ENCODE measurements around the gene ARHGAP1.

Gene ARHGAP1

GRCh38 chr11:46640036-46640788, 60.2 kb downstream of the ARHGAP1 start:
- no CpG with 5 or more reads among the region's 6 CpGs for WGBS (ENCODE audit: insufficient coverage, insufficient read length)
- no peak for DNase-seq (ENCODE audit: low read depth, low spot score)
- no peaks in the 10 kb centered on the region for H3K36me3 ChIP-seq (ENCODE audit: control insufficient read depth, insufficient read depth, low read length)
- no peak overlapping the region for H3K27ac ChIP-seq (ENCODE audit: low read length)
- no peaks in the 10 kb centered on the region for H3K4me1 ChIP-seq (ENCODE audit: control insufficient read depth, insufficient read depth, low read length)
- no peaks in the 10 kb centered on the region for H3K27me3 ChIP-seq (ENCODE audit: control insufficient read depth, insufficient read depth, low read length)
- no peak overlapping the region for H3K4me3 ChIP-seq (ENCODE audit: low read length)
- no peaks in the 10 kb centered on the region for H3K9me3 ChIP-seq (ENCODE audit: control insufficient read depth, insufficient read depth, low read length)

- Histone ChIP-seq H3K9me3 (ENCODE audit: control insufficient read depth, insufficient read depth, low read length) (no peaks in the 10 kb centered on the region), H3K4me1 (ENCODE audit: control insufficient read depth, insufficient read depth, low read length) (no peaks in the 10 kb centered on the region), H3K36me3 (ENCODE audit: control insufficient read depth, insufficient read depth, low read length) (no peaks in the 10 kb centered on the region), H3K4me3 (ENCODE audit: low read length) (no peak overlapping the region), H3K27me3 (ENCODE audit: control insufficient read depth, insufficient read depth, low read length) (no peaks in the 10 kb centered on the region), H3K27ac (ENCODE audit: low read length) (no peak overlapping the region)
- no CpG with 5 or more reads among the region's 7 CpGs for WGBS (ENCODE audit: insufficient coverage, insufficient read length)
- no peak for DNase-seq (ENCODE audit: low read depth, low spot score)
Observed at GRCh38 chr11:46639197-46639839, 61.1 kb downstream of the ARHGAP1 start.

GRCh38 chr11:46637546-46637945, 62.9 kb downstream of the ARHGAP1 start:
- Histone ChIP-seq H3K27me3 (ENCODE audit: control insufficient read depth, insufficient read depth, low read length) (no peaks in the 10 kb centered on the region), H3K4me1 (ENCODE audit: control insufficient read depth, insufficient read depth, low read length) (no peaks in the 10 kb centered on the region), H3K36me3 (ENCODE audit: control insufficient read depth, insufficient read depth, low read length) (no peaks in the 10 kb centered on the region), H3K27ac (ENCODE audit: low read length) (no peak overlapping the region), H3K4me3 (ENCODE audit: low read length) (no peak overlapping the region), H3K9me3 (ENCODE audit: control insufficient read depth, insufficient read depth, low read length) (no peaks in the 10 kb centered on the region)
- no CpG with 5 or more reads among the region's 5 CpGs for WGBS (ENCODE audit: insufficient coverage, insufficient read length)
- no peak for DNase-seq (ENCODE audit: low read depth, low spot score)

- Histone ChIP-seq H3K27ac (ENCODE audit: low read length) (no peak overlapping the region), H3K4me1 (ENCODE audit: control insufficient read depth, insufficient read depth, low read length) (no peaks in the 10 kb centered on the region), H3K9me3 (ENCODE audit: control insufficient read depth, insufficient read depth, low read length) (no peaks in the 10 kb centered on the region), H3K36me3 (ENCODE audit: control insufficient read depth, insufficient read depth, low read length) (0 out of 2 replicates have a peak, but pooled peaks cover 4% of the 10 kb centered on the region), H3K27me3 (ENCODE audit: control insufficient read depth, insufficient read depth, low read length) (no peaks in the 10 kb centered on the region), H3K4me3 (ENCODE audit: low read length) (no peak overlapping the region)
- DNase-seq (ENCODE audit: low read depth, low spot score): no peak
- no CpG with 5 or more reads among the region's 5 CpGs for WGBS (ENCODE audit: insufficient coverage, insufficient read length)
Observed at GRCh38 chr11:46635557-46636139, 64.8 kb downstream of the ARHGAP1 start.

GRCh38 chr11:46633291-46634217, 66.9 kb downstream of the ARHGAP1 start:
- H3K27ac ChIP-seq (ENCODE audit: low read length): no peak overlapping the region
- H3K36me3 ChIP-seq (ENCODE audit: control insufficient read depth, insufficient read depth, low read length): 0 out of 2 replicates have a peak, but pooled peaks cover 4% of the 10 kb centered on the region
- no peak overlapping the region for H3K4me3 ChIP-seq (ENCODE audit: low read length)
- no CpG with 5 or more reads among the region's 22 CpGs for WGBS (ENCODE audit: insufficient coverage, insufficient read length)
- DNase-seq (ENCODE audit: low read depth, low spot score): no peak
- no peaks in the 10 kb centered on the region for H3K4me1 ChIP-seq (ENCODE audit: control insufficient read depth, insufficient read depth, low read length)
- no peaks in the 10 kb centered on the region for H3K9me3 ChIP-seq (ENCODE audit: control insufficient read depth, insufficient read depth, low read length)
- no peaks in the 10 kb centered on the region for H3K27me3 ChIP-seq (ENCODE audit: control insufficient read depth, insufficient read depth, low read length)

GRCh38 chr11:46632502-46632901, 67.9 kb downstream of the ARHGAP1 start:
- no CpG with 5 or more reads among the region's 1 CpG for WGBS (ENCODE audit: insufficient coverage, insufficient read length)
- no peaks in the 10 kb centered on the region for H3K9me3 ChIP-seq (ENCODE audit: control insufficient read depth, insufficient read depth, low read length)
- no peaks in the 10 kb centered on the region for H3K4me1 ChIP-seq (ENCODE audit: control insufficient read depth, insufficient read depth, low read length)
- H3K27ac ChIP-seq (ENCODE audit: low read length): no peak overlapping the region
- no peak overlapping the region for H3K4me3 ChIP-seq (ENCODE audit: low read length)
- DNase-seq (ENCODE audit: low read depth, low spot score): no peak
- H3K27me3 ChIP-seq (ENCODE audit: control insufficient read depth, insufficient read depth, low read length): no peaks in the 10 kb centered on the region
- H3K36me3 ChIP-seq (ENCODE audit: control insufficient read depth, insufficient read depth, low read length): 0 out of 2 replicates have a peak, but pooled peaks cover 4% of the 10 kb centered on the region

- no peak overlapping the region for H3K4me3 ChIP-seq (ENCODE audit: low read length)
- no peak for DNase-seq (ENCODE audit: low read depth, low spot score)
- H3K27me3 ChIP-seq (ENCODE audit: control insufficient read depth, insufficient read depth, low read length): no peaks in the 10 kb centered on the region
- H3K36me3 ChIP-seq (ENCODE audit: control insufficient read depth, insufficient read depth, low read length): 0 out of 2 replicates have a peak, but pooled peaks cover 4% of the 10 kb centered on the region
- H3K27ac ChIP-seq (ENCODE audit: low read length): no peak overlapping the region
- no peaks in the 10 kb centered on the region for H3K9me3 ChIP-seq (ENCODE audit: control insufficient read depth, insufficient read depth, low read length)
- no peaks in the 10 kb centered on the region for H3K4me1 ChIP-seq (ENCODE audit: control insufficient read depth, insufficient read depth, low read length)
- WGBS (ENCODE audit: insufficient coverage, insufficient read length): no CpG with 5 or more reads among the region's 2 CpGs
Observed at GRCh38 chr11:46631676-46632075, 68.7 kb downstream of the ARHGAP1 start.

GRCh38 chr11:46630237-46630636, 70.2 kb downstream of the ARHGAP1 start:
- WGBS (ENCODE audit: insufficient coverage, insufficient read length): no CpG with 5 or more reads among the region's 1 CpG
- H3K4me3 ChIP-seq (ENCODE audit: low read length): no peak overlapping the region
- peaks cover 6% of the 10 kb centered on the region; the same call in 1 of the 2 replicates for H3K36me3 ChIP-seq (ENCODE audit: control insufficient read depth, insufficient read depth, low read length)
- H3K27me3 ChIP-seq (ENCODE audit: control insufficient read depth, insufficient read depth, low read length): no peaks in the 10 kb centered on the region
- H3K9me3 ChIP-seq (ENCODE audit: control insufficient read depth, insufficient read depth, low read length): no peaks in the 10 kb centered on the region
- no peak overlapping the region for H3K27ac ChIP-seq (ENCODE audit: low read length)
- H3K4me1 ChIP-seq (ENCODE audit: control insufficient read depth, insufficient read depth, low read length): no peaks in the 10 kb centered on the region
- DNase-seq (ENCODE audit: low read depth, low spot score): no peak

- no peak for DNase-seq (ENCODE audit: low read depth, low spot score)
- no peak overlapping the region for H3K27ac ChIP-seq (ENCODE audit: low read length)
- peaks cover 7% of the 10 kb centered on the region; the same call in 1 of the 2 replicates for H3K36me3 ChIP-seq (ENCODE audit: control insufficient read depth, insufficient read depth, low read length)
- no peaks in the 10 kb centered on the region for H3K27me3 ChIP-seq (ENCODE audit: control insufficient read depth, insufficient read depth, low read length)
- no peak overlapping the region for H3K4me3 ChIP-seq (ENCODE audit: low read length)
- H3K9me3 ChIP-seq (ENCODE audit: control insufficient read depth, insufficient read depth, low read length): no peaks in the 10 kb centered on the region
- H3K4me1 ChIP-seq (ENCODE audit: control insufficient read depth, insufficient read depth, low read length): no peaks in the 10 kb centered on the region
- WGBS (ENCODE audit: insufficient coverage, insufficient read length): no CpG with 5 or more reads among the region's 6 CpGs
Observed at GRCh38 chr11:46628961-46629360, 71.5 kb downstream of the ARHGAP1 start.

All from iPS DF 6.9 (cell line).